ENCODE results near the gene DLGAP1.
"Not testable (repeated sequence)": the region's sequence is repeated elsewhere in the genome, so short reads cannot be mapped to it uniquely, and the experiment has no call there.

DLGAP1 gene

DNA sequence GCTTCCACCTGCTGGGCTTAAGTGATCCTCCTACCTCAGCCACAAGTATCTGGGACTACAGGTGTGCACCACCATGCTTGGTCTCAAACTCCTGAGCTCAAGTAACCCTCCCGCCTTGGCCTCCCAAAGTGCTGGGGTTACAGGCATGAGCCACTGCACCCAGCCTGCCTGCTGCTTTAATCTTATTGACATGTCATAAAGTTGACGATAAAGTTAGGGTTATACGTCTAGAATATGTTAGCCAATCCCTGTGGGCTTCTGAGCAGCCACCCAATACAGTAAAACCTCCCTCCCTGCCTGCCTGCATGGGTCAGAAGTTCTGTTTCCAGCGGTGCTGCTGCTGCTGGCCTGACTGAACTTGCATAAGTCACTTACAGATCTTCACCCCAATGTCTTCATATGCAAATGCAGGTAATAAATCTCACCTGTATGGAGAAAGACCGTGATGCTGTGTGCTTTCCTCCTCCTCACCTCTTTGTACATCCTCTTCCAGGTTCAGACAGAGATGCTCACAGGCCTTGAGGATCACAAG is 975.1 kb downstream of the DLGAP1 start:
- DNase-seq = no peak

DNA sequence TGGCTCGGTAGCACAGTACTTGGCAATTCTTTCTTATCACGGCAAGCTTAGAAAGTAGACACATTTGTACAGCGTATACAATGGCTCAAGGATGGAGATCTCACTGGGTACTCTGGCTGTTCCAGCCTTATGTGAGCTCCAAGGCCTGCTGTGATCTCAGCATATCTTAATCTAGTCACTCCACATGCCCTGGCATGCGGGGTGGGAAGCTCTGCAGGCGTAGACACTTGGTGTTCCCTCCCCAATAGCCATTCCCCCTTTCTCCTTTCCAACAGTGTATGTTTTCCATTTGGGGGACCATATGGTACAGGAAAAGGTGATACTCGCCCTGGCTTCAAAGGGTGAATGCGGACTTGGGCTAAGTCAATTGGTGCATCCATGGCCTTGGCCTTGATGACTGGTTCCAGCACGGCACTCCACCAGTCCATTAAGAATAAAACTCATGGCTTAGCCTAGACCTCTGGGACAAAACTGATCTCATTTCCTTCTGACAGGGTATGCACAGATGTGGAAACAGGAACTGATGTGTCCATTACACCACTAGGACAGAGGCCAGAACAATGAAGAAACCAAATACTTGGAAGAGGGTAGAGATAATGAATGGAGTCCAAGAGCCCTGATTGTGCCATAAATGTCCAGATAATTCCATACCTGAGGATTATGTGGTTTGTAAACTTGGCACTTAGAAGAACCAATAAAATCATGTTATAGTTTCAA is 976.7 kb downstream of the DLGAP1 start:
- DNase-seq = no peak

DNA sequence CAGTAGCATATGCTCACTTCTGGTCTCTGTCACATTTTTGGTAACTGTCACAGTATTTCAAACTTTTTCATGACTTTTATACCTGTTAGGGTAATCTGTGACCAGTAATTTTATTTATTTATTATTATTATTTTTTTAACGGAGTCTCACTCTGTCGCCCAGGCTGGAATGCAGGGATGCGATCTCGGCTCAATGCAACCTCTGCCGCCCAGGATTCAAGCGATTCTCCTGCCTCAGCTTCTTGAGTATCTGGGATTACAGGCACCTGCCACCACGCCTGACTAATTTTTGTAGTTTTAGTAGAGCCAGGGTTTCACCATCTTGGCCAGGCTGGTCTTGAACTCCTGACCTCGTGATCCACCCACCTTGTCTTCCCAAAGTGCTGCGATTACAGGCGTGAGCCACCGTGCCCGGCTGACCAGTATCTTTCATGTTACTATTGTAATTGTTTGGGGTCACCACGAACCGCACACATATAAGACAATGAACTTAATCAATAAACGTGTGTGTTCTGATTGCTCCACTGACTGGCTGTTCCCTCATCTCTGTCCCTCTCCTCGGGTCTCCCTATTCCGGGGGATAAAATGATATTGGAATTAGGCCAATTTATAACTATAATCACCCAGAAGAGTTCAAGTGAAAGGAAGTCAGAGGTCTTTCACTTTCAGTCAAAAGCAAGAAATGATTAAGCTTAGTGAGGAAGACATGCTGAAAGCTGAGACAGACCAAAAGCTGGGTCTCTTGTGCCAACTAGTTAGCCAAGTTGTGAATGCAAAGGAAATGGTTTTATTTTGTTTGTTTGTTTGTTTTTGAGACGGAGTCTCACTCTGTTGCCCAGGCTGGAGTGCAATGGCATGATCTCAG is 982.2 kb downstream of the DLGAP1 start:
- DNase-seq = no peak

DNA sequence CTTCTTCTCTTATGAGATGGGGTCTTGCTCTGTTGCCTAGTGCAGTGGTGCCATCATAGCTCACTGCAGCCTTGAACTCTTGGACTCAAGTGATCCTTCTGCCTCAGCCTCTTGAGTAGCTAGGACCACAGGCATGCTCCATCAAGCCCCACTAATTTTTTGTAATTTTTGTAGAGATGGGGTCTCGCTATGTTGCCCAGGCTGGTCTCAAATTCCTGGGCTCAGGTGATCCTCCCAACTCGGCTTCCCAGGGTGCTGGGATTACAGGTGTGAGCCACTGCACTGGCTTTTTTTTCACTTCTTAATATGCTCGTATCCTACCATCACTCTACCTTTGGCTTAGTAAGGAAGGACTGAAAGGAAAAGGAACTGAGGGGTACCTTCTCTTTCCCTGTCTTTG is 983.0 kb downstream of the DLGAP1 start:
- DNase-seq = not testable (repeated sequence)

DNA sequence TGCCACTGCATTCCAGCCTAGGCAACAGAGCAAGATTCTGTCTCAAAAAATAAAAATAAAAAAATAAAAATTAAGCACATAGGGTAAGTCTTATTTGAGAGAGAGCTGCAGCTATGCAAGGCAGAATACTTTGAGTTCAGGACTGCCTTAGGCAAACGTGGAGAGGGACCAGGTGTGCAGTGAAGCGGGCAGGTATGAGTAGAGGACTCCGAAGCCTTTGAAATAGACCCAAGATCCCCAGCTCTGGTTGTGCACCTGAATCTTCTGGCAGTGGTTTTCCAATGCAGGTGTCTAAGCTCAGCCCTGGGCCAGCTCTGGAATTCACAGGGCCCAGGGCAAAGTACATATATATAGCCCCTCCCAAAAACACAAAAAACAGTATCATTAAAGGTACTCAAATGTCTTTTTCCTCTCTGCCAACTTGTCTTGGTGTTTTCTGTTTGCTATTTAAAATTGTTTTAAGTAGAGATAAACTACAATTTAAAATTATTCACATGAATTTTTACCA is 983.9 kb downstream of the DLGAP1 start:
- no peak for DNase-seq

DNA sequence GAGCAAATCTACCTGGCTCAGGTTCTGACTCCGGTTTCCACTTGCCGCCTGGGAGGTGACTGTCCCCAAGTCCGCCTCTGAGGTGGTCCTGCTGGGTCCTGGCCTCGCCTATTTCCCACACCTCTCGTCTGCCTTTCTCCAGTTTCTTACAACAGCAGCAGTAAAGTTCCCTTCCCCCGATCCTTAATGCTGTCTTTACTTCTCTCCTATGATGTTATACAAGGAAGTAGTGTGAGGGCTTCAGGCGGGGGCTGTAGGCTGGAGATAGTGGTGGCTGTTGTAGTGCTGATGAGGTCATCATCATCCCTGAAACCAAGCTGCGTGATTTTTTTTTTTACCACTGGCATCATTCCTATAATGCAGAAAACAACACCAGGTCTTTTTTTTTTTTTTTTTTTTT is 986.3 kb downstream of the DLGAP1 start:
- DNase-seq = no peak

DNA sequence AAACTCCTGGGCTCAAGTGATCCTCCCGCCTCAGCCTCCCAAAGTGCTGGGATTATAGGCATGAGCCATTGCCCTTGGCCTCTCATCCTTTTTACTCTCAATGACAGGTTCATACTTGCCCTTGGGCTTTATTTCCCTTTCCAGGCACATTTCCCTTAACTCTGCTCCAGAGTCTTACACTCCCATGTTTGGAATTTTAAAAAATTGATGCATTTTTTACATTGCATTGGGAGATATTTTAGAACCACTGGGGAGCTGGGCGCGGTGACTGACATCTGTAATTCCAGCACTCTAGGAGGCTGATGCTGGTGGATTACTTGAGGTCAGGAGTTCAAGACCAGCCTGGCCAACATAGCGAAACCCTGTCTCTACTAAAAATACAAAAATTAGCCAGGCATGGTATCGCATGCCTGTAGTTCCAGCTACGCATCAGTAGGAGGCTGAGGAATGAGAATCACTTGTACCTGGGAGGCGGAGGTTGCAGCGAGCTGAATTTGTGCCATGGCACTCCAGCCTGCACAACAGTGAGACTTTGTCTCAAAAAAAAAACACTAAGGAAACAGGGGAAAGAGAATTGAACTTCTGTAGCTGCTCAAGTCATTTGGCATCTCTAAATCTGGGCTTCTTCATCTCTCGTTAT is 986.9 kb downstream of the DLGAP1 start:
- no peak for DNase-seq

DNA sequence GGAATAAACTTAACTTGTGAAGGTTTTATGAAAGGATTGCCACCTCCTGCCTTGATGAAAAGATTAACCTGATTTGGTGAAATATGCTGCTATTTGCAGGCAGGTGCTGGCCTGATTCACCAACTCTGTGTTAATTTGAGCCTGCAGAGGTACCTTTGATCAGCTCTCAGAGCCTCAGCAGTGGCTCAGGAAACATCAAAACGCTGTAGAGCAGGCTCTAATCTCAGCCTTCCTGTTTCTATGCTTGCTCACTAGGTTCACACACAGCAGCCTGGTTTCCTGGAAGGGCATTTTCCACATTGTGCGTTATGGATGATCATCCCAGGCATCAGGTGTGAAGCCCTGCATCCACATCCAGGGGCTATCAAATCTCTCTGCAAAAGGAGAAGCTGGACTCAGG is 988.2 kb downstream of the DLGAP1 start:
- no peak for DNase-seq

DNA sequence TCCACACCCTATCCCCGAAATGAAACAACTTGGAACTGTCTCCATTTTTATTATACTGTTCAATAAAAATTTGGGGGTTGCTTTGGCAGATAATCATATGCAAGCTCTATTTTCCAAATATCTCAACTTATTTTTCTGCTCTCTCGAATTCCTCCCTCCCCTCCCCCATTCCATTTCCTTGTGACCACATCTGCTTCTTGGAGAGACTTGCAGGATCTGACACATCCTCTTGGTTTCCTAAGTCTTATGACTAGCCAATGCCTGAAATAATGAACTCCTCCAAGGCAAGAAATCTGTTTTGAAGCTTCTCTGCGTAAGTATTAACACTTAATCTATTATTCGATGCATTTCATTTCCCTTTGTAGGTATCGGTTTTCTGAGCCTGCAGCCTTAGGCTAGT is 989.1 kb downstream of the DLGAP1 start:
- no peak for DNase-seq

DNA sequence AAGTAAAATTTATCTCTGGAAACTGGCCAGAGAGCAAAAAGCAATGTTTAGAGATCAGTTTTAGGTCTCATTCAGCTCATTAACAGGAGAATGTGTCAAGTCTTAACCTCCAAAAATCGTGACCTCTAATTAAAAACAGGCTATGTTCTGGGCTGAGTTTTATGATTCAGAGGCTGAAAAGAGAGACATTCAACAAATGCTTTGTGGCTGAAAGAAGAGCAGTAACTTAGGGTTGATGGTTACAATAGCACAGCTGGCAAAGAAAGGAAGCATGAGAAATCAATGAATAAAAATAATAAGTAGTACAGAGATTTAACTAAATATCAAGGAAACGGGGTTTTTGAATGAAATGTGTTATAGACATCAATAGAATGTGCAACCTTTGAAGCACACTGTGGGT is 992.1 kb downstream of the DLGAP1 start:
- DNase-seq = no peak

DNA sequence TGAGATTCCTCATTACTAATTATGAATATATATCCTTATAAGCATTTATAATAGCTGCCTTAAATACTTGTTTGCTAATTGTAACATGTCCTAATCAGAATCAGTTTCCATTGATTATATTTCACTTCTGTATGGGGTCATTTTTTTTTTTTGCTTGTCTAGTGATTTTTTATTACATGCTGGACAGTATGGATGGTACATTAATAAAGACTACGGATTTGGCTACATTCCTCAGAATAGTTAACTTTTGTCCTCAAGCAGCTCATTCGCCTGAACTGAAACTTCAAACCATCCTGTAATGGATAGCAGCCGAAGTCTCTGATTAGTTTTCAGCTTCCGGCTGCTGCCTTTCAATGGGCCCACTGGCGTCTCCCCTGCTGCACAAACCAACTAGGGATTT is 993.4 kb downstream of the DLGAP1 start:
- no peak for DNase-seq

DNA sequence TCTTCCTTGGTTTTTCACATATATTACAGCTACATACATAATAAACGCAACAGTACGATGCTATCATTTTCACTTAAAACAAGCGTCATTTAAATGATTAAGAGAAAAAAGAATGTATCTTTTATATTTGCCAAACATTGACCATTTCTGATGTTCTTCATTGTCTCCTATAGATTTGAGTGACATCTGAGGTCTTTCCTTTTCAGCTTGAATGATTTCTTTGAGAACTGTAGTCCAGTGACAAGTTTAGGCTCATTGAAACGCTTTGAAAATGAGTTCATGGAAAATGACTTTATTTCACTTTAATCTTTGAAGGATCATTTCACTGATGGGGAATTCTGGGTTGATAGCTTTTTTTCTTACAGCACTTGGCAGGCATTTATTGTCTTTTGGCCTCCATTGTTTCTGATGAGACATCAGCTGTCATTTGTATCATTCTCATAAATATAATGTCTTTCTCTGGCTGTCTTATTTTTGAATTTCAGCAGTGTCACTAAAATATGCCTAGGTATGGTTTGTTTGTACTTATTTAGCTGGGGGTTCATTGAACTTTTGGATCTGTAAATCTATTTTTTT is 994.2 kb downstream of the DLGAP1 start:
- DNase-seq = no peak

DNA sequence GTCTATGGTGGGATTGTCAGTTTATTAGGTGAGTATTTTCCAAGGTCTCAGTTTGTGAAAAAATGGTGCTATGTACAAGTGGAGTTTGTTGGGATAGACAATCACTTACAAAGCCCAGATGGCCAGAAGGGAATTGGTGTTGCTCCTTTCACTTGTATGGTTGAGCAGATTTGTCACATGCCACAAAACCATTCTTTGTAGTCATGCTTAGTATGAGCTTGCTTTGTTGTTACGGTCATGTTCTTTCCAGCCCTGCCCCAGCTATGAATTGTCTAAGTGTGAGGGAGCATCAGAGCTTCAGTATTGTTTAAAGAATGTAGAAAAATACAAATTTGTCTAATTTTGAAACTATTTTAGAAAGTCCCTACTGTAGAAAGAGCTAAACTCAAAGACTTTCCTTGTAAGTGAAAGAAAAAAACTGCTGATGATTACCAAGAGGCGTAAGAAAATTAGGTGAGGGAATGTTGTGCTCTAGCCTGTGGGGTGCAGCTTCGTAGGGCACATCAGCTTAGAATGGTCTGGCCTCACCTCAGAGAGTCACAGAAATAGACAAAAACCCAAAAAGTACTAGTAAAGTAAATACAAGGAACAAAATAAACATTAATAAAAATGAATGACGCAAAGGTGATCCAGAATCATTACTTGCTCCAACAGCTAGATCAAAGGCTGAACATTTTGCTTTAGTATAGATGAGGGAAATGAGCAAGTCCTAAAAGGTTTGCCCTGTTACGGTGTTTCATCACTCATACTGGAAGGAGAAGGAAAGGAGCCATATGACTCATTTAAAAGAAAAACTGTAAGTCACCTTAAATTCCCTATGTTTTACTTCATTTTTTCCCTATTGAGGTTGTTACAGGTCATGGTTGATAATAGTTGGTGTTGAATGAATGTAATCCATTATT is 995.9 kb downstream of the DLGAP1 start:
- no peak for DNase-seq

DNA sequence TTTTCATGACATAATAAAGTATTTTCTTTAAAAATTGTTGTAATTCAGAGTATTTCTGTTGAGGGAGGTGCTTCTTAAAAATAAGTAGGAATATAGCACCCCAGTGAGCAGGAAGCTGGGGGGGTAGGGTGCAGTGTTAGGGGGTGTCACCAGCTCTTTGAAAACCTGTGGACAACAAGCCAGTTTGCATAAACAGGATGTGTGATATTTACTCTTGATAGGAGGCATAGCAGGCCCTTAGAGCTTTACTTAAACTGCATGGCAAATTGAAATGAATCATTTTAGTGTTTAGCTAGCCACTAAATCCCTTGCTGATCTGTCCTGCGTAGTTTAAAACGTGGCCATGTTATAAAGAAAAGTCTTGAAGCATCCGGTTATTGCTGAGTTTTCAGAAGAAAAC is 996.7 kb downstream of the DLGAP1 start:
- no peak for DNase-seq

DNA sequence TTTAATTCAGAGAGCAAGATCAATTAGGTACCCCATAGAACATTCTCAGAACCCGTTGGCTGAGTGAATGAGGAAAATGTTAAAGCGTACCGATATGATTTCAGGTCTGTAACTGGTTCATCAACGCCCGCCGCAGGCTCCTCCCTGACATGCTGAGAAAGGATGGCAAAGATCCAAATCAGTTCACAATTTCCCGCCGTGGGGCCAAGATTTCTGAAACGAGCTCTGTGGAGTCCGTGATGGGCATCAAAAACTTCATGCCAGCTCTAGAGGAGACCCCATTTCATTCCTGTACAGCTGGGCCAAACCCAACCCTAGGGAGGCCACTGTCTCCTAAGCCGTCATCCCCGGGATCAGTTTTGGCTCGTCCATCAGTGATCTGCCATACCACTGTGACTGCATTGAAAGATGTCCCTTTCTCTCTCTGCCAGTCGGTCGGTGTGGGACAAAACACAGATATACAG is 997.8 kb downstream of the DLGAP1 start:
- DNase-seq = no peak

DNA sequence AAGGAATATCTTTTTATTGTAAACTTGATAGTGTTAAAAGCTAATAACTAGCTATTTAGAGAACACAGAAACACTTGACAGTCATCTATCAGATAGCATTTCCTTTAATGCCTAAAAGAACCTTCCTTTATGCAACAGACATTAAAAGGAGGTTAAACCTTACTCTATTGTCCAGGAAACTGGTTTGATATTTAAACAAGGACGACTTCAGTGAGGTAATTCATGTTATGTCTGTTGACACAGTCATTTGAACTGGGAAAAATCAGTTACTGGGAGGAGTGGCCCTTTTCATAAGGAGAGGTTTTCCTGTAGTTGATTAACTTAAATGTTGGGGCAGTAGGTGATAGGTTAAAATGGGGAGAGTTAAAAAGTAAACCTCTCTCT is 998.4 kb downstream of the DLGAP1 start:
- DNase-seq = no peak

DNA sequence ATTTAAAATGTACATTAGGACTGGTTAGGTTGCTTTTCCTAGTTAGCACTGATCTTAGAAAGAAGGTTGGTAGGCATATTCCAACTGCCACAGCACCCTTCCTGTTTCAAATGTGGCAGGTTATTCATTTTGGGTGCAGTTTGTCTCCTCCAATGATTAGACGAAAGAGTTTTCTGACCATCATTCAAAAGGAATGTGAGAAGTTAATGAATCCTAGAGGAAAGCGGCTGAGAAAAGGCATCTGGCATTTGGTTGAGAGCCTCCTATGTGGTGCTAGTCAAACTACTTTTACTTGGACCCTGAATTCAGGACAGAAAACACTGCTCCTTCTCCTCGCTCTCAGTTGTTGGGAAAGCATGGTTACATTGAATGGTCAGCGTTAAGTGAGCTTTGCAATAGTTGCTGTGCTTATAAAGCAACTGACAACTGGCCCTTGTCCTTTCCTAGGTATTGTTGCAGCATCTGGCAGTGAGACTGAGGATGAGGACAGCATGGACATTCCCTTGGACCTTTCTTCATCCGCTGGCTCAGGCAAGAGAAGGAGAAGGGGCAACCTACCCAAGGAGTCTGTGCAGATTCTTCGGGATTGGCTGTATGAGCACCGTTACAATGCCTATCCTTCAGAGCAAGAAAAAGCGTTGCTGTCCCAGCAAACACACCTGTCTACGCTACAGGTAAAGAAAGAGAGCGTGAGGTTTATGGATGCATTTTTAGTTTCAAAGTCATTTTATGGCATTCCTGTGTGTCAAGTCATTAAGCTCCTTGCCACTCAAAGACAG is 999.0 kb downstream of the DLGAP1 start:
- no peak for DNase-seq

DNA sequence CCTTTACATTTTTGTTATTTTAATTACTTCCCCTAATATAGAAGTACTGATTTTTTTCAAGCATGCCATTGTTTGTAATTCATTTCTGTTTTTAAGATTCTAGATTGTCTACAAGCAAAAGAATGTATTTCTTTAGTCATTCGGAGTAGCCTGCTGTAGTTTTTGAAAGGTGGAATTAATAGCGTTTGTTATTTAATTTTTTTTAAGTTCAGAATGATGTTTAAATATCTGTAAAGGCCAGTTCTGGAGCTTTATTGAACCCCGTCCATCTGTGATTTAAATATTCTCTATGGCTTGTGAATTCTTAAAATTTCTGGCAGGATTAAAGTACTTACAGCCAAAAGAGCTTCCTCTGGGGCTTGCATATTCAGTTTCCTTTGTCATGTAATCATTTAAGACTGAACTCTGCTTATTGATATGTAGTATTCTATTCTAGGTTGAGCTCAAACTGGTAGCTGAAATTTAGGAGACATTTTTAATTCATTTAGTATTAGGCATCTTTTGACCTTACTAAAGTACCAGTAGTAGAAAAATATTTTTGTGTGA is 999.9 kb downstream of the DLGAP1 start:
- no peak for DNase-seq

DNA sequence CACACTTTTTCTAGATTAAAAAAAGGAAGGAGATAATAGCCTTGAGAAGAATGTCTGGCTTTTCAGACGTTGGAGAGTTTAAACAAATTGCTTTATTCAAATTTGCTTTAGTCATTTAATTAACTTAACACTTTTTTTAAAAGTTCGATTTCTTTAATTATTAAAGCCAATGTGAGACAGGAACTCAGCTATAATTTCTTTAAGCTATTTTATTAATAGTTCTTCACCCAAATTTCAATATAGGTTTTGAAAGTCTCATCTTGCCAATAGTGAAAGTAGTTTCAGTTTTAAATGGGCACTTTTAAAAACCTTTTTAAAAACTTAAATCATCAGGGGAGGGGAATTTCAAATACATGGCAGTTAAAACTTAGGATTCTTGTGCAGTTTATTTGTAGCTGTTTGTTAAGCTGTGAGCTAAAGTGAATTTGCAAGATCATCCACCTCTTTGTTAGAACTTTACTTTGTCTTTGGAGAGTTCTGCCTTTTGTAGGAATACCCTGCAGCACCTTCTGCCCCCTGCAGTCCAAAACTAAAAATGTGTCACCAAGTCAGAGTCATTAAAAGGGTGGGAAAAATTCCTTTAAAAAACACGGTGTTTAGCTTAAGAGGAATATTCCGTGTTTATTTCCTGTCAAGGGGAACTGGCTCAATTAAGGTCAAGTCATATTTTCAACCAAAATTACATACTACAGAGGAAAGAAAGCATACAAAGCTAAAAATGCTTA is 1000.6 kb downstream of the DLGAP1 start:
- DNase-seq = no peak

Measured in activated CD4-positive, alpha-beta T cell treated with anti-CD3 and anti-CD28 coated beads, Interleukin-2, amount 50 U/mL, for 4 hours (primary cell).